A549 (cell line): ENCODE results near the gene EHF.

Experiments
- CTCF ChIP-seq: fragments of >200 bp; sonication (Bioruptor Twin); formaldehyde crosslinking; IDR thresholded peaks from 3 replicates; pipeline ENCODE4 v1.5.1; 2016
- EHMT2 ChIP-seq: fragments of 200-600 bp; sonication (generic); IDR thresholded peaks from 2 replicates; pipeline ENCODE4 v1.6.1; 2016; ENCODE audit warnings: antibody characterized with exemption, low read depth, mild to moderate bottlenecking, moderate library complexity
- ESRRA ChIP-seq: fragments of 150-350 bp; IDR thresholded peaks from 2 replicates; pipeline ENCODE4 v1.6.1; 2014; ENCODE audit warnings: mild to moderate bottlenecking, low read length, borderline replicate concordance
- JUNB ChIP-seq: fragments of >200 bp; sonication (Bioruptor Twin); formaldehyde crosslinking; IDR thresholded peaks from 2 replicates; pipeline ENCODE4 v1.6.1; 2016
- KDM5A ChIP-seq: fragments of 200-600 bp; sonication (generic); IDR thresholded peaks from 2 replicates; pipeline ENCODE4 v1.6.1; 2016; ENCODE audit warnings: antibody characterized with exemption, mild to moderate bottlenecking
- MAFK ChIP-seq: fragments of 450-650 bp; IDR thresholded peaks from 2 replicates; pipeline ENCODE4 v1.6.1; 2014; ENCODE audit not compliant: partially characterized antibody
- MAX ChIP-seq: IDR thresholded peaks from 2 replicates; pipeline ENCODE4 v1.6.1; 2012
- NR3C1 ChIP-seq: fragments of >200 bp; sonication (Bioruptor Twin); formaldehyde crosslinking; IDR thresholded peaks from 3 replicates; pipeline ENCODE4 v1.6.1; 2017
- POLR2A ChIP-seq: IDR thresholded peaks from 2 replicates; pipeline ENCODE4 v1.6.1; 2012; ENCODE audit warnings: mild to moderate bottlenecking, low read length
- RFX5 ChIP-seq: fragments of 450-650 bp; IDR thresholded peaks from 2 replicates; pipeline ENCODE4 v1.7.1; 2014; ENCODE audit warnings: antibody characterized with exemption, mild to moderate bottlenecking, moderate library complexity
- RNF2 ChIP-seq: fragments of 200-600 bp; sonication (generic); IDR thresholded peaks from 2 replicates; pipeline ENCODE4 v1.6.1; 2016; ENCODE audit warnings: low read depth, mild to moderate bottlenecking, antibody characterized with exemption, moderate library complexity, borderline replicate concordance
- ZNF302 ChIP-seq: fragments of 250-450 bp; sonication (Bioruptor Pico); IDR thresholded peaks from 2 replicates; pipeline ENCODE4 v1.9.0; 2021; ENCODE audit warnings: inconsistent platforms, mild to moderate bottlenecking, moderate library complexity

- no peak for TF ChIP-seq MAX
- TF ChIP-seq CTCF: no peak
- no peak for TF ChIP-seq ZNF302
- TF ChIP-seq NR3C1: no peak
- TF ChIP-seq POLR2A: no peak
- no peak for TF ChIP-seq KDM5A
- no peak for TF ChIP-seq EHMT2
- no peak for TF ChIP-seq MAFK
- no peak for TF ChIP-seq RFX5
- no peak for TF ChIP-seq ESRRA
- no peak for TF ChIP-seq RNF2
- TF ChIP-seq JUNB: no peak
Measured at GRCh38 chr11:34624069-34624468, 3.2 kb downstream of the EHF start.
